GM18870 (cell line): Measurements from ENCODE around the gene MAGEF1.
"Not testable (repeated sequence)": the region's sequence is repeated elsewhere in the genome, so short reads cannot be mapped to it uniquely, and the experiment has no call there.

Source experiments
- ATAC-seq: cut with Tn5 transposase; IDR thresholded peaks from one replicate; pipeline ENCODE4 v1.9.1; 2021; ENCODE audit warnings: moderate library complexity; ENCODE audit not compliant: unreplicated experiment

MAGEF1 gene

DNA sequence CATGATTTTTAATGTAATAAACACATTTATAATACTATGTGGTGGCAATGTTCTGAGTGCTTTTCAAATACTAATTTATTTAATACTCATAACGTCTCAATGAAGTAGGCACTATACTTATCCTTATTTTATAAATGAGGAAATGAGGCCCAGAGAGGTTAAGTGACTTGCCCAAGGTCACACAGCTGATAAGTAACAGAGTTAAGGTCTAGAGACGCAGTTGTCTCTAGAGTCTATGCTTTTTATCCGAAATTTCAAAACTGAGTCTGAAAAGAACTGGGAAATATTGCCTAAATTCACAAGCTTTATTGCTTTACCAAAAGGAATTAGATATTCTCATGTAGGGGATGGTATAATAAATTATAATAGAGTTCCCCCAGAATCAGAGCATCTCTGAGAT is 31.4 kb upstream of the MAGEF1 start:
- ATAC-seq: no peak

DNA sequence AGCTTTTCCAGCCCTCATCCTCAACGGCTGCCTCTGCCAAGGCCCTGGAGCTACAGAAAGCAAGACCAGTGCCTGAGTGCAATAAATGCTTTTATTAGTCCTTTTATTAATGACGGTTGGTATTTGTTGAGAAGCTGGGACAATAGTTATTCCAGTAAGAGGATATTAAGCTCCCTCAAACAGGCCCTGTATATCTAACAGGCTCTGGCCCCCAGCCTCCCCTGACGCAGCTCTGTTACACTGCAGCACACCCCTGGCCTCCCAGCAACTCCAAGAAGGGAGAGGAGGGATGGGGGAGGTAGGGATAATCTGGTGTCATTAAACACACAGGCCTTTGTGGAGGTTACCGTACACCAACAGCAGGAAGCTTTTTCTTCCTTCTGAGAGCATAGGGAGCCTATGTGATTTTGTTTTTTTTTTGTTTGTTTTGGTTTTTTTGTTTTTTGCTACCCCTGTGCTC is 30.8 kb upstream of the MAGEF1 start:
- ATAC-seq: no peak

DNA sequence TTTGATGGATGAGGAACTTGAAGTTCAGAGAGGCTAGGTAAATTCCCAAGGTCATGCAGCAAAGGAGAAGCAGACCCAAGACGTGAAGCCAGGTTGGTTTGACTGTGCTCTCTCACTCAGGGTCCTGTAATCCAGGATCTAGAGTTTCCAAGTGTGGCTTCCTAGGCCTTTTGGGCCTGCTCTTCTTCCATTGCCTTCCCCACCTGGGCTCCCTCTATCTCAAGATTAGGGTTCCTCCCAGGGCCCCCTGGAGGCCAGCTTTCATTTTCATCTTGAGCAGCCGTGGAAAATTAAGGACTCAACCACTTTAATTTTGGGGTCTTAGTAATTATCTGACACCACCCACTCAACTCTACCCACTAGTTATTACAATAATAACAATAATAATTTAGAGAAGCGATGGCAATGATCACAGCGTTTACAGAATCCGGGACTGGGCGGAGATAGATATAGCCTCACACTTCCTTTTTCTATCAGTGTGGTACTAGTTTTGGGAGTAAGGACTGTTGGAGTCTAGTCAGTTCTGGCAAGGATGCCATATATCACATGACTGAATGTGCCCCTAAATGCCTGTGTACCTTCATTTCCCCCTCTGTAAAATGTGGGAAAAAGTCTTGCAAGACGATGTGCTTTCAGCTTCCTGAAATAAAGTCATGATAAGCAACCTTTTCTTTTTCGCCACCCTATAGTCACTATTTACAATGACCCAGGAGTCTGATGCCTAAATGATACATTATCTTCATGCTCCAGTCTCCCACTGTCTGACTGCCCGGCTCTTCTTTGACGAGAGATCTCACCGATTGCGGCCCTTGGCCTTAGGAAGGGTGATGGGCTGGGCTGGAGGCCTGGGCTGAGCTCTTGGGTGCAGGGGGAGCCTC is 30.2 kb upstream of the MAGEF1 start:
- ATAC-seq: no peak

DNA sequence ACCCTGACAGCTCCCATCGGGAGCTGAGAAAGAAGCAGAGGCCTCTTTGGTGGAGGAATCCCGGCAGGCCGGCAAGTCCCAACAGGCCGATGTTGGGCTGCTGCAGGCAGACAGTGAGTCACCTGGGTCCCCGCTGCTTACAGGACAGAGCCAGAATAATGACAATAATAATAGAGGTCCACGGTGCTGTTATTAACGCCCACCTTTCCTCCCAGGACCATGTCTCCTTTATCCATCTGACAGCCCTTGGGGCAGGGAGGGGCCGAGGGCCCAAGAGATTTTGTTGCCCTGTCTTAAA is 29.3 kb upstream of the MAGEF1 start:
- ATAC-seq: no peak

DNA sequence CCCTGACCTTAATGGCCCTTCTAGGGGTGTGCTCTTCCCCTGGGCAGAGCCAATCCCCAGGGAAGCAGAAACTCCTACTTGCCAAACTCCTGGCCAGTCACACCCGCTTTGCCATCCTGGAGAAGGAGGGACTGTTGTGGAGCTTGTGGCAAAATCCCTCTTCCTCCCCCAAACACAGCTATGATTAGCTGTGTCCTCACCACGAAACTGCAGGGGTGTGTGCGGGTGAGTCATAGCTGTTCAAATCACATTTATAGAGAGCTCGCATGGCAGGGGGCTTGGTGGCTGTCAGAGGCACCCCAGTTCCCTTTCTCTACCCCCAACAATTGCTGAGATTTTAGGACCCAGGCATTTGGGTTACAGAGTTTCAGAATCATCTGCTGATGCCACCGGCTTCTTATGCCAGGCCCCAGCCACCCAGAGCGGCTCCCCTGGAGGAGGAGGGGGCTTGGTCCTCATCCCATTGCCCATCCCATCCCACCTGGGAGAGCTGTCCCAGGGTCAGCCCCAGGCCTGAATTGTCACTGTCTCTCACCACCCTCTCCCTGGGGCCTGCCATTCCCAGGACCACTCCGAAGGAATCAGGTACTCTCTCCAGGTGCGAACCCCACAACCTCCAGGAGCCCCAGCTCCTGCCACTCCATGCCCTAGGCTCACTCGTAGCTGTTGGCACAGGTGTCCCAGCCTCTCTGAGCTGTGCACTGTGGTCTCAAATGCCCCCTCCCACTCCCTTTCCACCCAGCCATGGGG is 28.8 kb upstream of the MAGEF1 start:
- no peak for ATAC-seq

DNA sequence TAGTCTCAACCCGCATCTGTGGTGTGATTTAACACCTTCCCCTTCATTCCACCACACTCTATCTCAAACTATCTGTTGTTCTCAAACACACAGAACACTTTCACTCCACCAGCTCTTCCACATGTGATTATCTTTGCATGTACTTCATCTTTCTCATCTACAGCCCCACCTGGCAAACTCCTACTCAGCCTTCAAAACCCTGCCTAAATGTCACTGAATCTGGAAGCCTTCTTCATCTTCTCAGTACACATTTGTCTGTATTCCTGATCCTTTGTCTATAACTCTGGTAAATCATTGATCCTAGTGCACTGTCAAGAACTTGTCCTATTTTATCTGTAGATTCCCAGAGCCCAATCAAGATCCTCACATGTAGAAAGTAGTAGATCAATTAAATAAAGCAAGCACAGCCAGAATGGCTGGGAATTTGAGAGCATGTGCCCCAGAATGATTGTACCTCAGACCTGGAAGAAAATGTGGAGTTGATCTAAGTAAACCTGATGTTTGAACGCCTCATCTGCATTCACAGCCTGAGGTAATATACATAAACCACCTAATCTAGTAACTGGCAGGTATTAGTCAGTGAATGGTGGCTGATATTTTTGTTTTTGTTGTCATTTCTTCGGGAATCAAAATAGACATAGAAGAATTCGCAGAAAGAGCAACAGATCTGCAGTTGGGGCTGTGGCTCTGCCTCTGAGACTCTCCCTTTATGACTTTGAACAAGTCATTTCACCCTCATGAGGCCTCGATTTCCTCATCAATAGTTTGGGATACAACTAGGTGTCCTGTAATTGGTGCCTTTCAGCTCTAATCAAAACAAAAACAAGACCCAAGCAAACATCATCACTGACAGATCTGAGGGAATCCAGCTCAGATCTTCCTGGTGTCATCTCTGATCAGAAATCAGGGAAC is 28.0 kb upstream of the MAGEF1 start:
- no peak for ATAC-seq

DNA sequence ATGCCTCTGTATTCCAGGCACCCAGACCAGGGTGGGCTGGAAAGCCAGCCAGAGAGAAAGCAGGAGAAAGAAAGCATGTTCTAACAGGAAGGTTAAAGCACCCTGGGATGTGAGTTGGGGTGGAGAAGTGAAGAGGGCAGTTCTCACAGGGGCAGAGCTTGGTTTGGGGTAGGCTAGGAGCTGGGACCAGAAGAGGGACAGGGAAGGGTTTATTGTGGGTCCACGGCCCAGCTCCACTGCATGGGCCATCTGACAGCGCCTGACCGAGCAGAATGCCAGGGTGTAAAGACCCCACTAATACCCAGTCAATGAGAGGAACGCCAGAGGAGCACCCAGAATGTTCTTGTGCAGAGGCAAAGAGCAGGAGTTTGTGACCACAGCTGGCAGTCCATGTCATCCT is 27.1 kb upstream of the MAGEF1 start:
- no peak for ATAC-seq

DNA sequence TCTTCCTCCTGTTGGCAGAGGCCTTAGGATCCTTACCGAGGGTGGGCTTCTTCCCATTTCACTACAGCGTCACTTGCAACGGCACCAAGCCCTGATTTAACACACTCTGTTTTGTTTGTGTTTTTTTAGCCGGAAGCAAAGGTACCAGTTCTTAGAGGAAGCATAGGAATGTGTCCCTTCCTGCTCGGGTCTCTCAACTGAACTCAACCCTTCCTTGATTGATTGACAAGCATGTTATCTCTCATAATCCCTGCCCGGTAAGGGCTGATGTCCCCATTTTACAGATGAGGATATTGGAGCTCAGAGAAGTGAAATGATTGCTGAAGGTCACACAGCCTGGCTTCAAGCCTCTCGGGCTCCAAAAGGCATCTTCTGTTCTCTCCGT is 26.6 kb upstream of the MAGEF1 start:
- no peak for ATAC-seq

DNA sequence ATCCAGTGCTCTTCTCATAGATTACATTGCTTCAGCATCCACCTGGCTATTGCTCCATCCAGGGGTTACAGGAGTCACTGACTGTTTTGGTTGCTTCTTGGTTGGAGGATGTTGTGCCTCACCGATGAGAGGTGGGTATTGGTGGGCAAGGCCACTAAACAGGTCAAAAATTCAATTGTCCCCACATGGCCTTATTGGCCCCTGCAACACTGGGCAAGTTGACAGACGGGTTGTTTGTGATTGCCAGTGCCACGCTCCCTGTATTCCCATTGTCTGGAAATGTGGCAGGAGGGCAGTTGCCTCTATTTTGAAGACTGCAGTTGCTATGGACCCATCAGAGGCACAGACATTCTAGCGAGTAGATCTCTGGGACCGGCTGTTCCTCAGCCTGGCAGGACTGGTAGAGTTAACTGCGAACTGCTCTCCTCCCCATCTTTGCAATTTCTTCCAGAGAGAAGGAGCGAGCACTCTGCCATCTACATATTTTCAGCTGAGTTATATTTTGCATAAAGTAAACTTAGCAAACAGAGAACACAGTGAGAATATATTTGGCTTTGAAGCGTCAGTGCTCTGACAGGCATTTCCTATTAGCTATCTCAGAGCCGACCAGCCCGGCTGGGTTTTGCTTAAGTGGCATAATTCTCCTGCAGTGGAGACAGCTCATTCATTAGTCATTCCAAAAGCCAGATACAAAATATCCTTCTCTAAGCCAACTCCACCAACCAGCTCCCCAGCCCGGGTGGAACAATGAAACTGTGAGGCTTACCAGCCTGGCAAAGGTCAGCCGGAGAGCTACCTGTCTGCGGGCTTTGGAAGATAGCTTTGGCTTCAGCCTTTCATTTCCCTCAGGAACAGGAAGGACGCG is 26.0 kb upstream of the MAGEF1 start:
- ATAC-seq: no peak

DNA sequence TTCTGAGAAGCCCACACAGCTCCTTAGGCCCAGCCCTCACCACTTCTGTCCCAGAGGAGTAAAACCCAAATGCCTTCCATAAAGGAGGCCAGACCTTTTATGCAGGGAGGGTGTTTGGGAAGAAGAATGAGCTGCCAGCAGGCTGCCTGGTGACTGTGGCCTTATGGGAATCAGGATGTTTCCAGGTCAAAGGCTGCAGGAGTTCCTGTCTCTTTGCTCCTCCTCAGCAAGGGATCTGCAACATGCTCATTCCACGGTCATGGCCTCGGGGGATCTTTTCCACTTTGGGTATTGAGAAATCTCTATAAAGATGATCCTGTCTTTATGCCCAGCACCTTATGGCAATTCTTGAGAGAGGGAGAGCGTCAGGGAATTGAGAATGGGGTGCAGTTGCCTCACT is 25.2 kb upstream of the MAGEF1 start:
- no peak for ATAC-seq

DNA sequence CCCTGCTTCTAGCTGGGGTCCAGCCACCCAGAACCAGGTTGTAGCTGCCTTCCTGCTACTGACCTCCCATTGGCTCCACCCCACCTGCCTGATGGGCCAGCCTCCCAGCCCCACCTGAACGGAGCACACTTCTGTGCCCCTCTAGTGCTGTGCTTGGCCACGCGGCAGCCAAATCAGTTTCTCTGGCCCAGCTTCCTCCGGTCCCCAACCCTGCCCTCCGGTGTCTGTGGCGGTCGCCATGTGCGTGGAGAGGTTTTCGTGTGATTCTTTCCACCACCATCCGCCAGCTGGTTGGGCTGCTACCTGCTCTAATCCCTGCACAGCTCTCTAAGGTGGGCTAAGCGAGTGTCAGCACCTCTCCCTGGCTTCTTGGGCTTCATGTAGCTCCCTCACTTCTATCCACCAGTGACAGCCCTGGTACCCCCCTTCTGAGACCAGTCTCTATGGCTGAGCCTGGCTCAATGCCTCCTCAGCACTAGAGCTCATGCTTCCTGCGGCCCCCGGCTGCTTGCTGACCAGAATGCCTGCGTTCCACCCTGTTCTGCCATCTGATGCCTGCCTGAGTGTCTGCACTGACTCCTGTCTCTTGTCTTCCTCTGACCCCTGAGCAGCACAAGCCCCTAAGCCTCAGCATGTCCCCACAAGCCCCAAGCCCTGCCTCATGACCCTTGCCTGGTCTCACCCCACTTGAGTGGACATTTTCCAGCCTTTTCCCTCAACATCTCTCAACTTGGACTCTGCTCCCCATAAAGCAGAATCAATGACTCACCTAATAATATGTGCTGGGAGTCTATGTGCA is 23.2 kb upstream of the MAGEF1 start:
- ATAC-seq: no peak

DNA sequence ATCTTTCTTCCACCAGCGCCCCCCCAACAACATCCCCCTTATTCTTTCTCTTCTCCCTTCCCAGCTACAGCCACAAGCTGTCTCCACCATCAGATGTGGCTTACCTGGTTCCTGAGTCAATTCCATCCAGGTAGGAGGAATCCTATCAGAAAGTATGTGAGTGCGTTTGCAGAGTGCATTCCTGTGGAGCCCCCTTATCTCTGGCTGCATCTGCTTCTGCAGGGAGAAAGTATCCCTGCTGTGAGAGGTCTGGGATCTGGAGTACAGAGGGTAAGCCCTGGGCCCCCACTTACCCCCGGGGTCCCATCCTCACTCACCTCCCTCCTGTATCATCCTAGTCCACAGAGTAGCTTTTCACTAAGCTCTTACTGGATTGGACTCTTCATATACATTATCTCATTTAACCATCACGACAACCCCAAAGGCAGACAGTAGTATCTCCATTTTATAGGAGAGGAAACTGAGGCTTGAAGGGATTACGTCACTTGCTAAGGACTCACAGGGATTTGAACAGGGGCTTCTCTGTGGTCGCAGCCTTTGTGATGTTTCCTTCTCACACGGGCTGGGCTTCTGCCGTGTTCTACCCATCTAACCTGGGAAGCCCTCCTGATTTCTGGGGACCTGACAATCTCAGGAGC is 22.2 kb upstream of the MAGEF1 start:
- no peak for ATAC-seq

DNA sequence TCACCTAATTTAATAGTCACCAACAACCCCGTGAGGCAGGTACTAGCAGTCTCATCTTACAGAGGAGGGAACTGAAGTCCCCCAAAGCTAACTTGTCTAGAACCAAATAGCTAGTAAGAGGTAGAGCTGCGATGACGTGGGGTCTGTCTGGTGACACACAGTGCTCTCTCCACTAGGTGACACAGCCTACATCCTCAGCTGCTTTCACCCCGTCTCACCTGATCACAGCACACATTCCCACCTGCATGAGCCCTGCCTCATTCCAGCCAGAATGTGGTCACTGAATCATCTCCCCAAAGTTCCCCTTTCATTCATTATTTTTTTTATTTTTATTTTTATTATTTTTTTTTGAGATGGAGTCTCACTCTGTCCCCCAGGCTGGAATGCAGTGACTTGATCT is 21.3 kb upstream of the MAGEF1 start:
- ATAC-seq: no peak

DNA sequence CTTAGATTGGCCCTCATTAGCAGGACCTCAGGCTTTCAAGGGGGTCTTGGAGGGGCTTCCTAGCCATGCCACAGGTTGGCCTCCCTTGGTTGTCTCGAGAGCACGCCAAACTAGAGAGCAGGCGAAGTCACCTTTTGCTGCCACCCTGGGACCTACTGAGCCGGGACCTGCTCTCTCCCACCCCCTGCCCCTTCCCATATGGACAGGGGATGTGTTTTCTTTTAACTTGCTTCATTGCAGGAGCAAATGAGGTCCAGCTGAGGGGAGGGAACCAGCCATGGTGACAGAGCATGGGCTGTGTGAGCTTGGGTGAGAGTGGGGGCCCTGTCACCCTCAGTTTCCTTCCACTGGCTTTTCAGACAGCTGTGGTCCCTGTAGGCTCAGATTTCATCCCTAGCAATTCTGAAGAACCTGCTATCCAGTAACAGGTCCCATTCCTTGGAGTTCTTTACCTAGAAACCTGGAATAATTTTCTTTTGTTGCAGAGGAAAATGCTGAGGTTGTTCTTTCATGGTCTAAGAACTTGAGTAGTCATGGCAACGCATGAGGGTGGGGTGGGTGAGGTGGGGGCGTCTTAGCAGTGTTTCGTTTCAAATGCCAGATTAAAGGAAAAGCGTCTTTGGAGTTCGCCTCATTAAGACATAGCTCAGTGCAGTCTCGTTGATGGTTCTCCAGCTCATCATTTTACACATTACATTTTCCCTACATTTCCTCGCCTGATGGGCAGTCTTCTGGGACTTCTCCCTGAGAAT is 20.1 kb upstream of the MAGEF1 start:
- ATAC-seq: no peak

DNA sequence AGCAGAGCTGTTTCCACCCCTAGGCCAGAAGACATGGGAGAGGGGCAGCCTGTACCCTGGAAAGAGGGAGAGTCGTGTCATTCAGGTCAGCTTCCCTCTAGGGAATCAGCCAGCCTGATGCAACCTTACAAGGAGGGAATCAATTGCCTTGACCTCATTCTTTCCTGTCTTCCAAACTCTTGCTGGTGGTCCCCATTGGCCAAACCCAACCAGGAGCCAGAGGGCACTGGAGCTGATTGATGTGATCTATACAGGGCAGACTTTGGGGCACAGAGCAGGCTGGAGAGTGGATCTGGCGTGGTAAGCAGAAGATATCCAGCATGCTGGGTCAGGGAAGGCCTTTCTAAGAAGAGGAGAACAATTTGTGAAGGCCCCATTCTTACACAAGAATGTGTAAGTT is 19.1 kb upstream of the MAGEF1 start:
- no peak for ATAC-seq

DNA sequence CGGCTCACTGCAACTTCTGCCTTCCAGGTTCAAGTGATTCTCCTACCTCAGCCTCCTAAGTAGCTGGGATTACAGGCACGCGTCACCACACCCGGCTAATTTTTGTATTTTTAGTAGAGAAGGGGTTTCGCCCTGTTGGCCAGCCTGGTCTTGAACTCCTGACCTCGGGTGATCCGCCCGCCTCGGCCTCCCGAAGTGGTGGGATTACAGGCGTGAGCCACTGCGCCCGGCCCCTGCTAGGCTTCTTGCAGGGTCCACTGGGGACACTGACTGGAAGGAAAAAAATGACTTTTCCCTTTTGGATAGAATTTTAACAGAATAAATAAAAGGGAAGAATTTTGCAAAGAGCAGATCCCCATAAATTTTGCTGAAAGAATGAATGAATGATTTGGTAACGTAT is 17.3 kb upstream of the MAGEF1 start:
- ATAC-seq: not testable (repeated sequence)

DNA sequence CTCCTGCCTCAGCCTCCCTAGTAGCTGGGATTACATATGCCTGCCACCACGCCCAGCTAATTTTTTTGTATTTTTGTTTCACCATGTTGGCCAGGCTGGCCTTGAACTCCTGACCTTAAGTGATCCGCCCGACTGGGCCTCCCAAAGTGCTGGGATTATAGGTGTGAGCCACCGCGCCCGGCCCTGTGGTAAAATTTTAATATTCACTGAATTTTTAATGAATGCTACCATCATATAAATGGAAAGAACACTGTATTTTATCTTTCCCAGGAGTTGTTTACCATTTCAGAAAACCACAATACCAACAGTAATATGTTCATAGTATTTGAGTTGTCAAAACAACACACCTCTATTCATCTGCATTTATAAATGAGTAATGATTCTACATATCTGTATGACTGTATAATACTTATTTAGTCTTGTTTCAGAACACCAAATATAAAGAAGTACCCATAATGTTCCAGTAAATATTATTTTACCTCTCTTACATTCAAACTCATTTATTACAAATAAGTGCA is 16.2 kb upstream of the MAGEF1 start:
- no peak for ATAC-seq

DNA sequence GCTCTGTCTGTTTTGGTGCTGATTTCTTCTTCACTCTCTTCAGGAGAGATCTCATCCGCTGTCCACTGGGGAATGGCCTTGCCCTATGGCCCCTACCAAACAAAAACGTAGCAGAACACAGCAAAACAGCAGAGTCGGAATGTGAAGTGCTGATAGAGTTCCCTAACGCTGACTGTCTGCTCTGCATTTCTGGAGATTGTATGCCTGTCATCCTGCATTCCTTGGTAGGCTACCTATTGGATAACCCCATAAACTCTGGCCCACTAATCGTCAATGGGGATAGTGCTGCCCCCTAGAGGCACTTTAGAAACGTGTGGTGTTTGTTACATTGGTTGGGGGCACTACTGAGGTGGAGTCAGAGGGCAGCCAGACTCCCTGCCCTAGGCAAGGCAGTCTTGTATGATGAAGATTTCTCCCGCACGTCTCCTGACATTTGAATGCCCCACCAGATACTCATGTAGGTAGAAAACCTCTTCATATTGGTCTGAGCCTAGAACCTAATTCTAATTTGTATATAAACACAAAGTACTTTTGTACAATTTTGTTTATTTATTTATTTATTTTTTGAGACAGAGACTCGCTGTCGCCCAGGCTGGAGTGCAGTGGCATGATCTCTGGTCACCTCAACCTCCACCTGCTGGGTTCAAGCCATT is 15.6 kb upstream of the MAGEF1 start:
- no peak for ATAC-seq
